ENCODE measurements around the gene FAM89B.

Gene FAM89B

DNA sequence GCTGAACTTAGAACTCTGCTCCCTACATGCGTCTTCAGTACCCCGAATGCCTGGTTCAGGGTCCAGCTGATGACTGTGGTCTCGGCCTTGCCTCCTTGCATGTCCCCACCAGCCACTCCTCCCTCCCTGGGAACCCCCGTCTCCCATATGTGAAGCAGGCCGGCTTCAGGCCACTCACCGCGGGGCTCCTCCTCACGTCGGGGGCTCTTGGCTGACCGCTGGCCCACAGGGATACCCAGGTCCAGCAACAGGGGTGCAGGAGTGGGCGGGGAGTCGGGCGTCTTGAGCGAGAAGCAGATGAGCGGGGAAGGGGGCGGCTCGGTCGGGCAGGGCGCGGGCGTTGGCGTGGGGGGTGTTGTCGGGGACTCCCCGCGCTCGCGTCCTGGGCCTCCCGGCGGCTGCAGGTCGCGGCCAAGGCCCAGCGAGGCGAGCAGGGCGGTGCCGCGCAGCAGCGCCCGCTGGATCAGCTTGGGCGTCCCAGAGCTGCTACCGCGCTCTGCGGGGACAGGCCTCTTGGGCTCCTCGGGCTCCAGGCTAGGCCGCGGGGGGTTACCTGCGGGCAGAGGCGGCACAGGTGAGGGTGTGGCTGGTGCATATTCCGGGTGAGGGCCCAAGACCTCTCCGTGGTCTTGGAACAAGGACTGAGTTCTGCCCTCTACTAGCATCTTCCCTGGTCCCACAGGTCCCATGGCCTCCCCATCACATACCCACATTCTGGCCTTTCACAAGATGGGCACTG is 27.0 kb downstream of the FAM89B start:
- no peak overlapping the region for H3K9ac ChIP-seq (ENCODE audit: low read length)
- H3K4me3 ChIP-seq (ENCODE audit: low read length): no peak overlapping the region
- H3K27ac ChIP-seq (ENCODE audit: low read length): no peak overlapping the region
- H3K27me3 ChIP-seq (ENCODE audit: control insufficient read depth, insufficient read depth, low read length): peaks cover under 1% of the 10 kb centered on the region
- H3K9me3 ChIP-seq (ENCODE audit: control insufficient read depth, low read depth, low read length): no peaks in the 10 kb centered on the region
- peaks cover 5% of the 10 kb centered on the region for H3K36me3 ChIP-seq (ENCODE audit: control insufficient read depth, low read depth, low read length)
- no peaks in the 10 kb centered on the region for H3K4me1 ChIP-seq (ENCODE audit: control insufficient read depth, low read depth, low read length)

DNA sequence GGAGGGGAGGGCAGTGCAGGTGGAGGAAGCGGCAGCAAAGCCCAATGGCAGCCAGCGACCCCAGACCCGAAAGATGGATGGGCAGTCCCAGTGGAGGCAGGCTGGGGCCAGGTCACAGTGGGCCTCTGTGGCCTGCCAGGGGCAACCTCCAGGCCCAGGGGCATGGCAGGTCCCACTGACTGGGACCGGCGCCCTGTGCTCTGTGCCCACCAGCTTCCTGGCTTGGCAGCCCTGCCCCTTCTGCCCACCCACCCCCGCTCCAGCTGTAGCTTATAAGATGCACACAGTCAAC is 27.6 kb downstream of the FAM89B start:
- Histone ChIP-seq H3K27me3 (ENCODE audit: control insufficient read depth, insufficient read depth, low read length) (no peaks in the 10 kb centered on the region), H3K27ac (ENCODE audit: low read length) (no peak overlapping the region), H3K9ac (ENCODE audit: low read length) (no peak overlapping the region), H3K4me3 (ENCODE audit: low read length) (no peak overlapping the region), H3K4me1 (ENCODE audit: control insufficient read depth, low read depth, low read length) (no peaks in the 10 kb centered on the region), H3K9me3 (ENCODE audit: control insufficient read depth, low read depth, low read length) (no peaks in the 10 kb centered on the region), H3K36me3 (ENCODE audit: control insufficient read depth, low read depth, low read length) (peaks cover 7% of the 10 kb centered on the region)

DNA sequence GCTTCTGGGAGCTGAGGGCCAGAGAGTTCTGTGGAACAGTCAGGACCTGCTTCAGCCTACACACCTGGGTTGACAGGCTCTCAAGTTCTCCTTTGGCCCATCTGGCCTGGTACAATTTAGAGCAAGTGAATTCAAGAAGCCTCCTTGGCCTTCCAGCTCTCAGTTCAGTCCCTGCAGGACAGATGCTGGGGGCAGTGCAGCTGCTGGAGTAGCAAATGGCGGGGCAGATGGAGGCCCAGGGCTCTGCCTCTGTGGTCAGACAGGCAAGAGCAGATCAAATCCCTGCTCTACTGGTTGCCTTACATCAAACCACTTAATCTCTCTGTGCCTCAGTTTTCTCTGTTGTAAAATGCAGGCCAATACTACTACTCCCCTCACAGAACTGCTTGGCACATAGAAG is 31.9 kb downstream of the FAM89B start:
- Histone ChIP-seq H3K9me3 (ENCODE audit: control insufficient read depth, low read depth, low read length) (no peaks in the 10 kb centered on the region), H3K9ac (ENCODE audit: low read length) (no peak overlapping the region), H3K36me3 (ENCODE audit: control insufficient read depth, low read depth, low read length) (peaks cover 18% of the 10 kb centered on the region), H3K27ac (ENCODE audit: low read length) (no peak overlapping the region), H3K27me3 (ENCODE audit: control insufficient read depth, insufficient read depth, low read length) (no peaks in the 10 kb centered on the region), H3K4me1 (ENCODE audit: control insufficient read depth, low read depth, low read length) (peaks cover 13% of the 10 kb centered on the region), H3K4me3 (ENCODE audit: low read length) (no peak overlapping the region)

GRCh38 chr11:65606876-65607613 is 34.7 kb downstream of the FAM89B start:
- Histone ChIP-seq H3K4me3 (ENCODE audit: low read length) (peak overlapping the region; percentile 55), H3K27me3 (ENCODE audit: control insufficient read depth, insufficient read depth, low read length) (no peaks in the 10 kb centered on the region), H3K9me3 (ENCODE audit: control insufficient read depth, low read depth, low read length) (no peaks in the 10 kb centered on the region), H3K9ac (ENCODE audit: low read length) (no peak overlapping the region), H3K27ac (ENCODE audit: low read length) (no peak overlapping the region), H3K4me1 (ENCODE audit: control insufficient read depth, low read depth, low read length) (peaks cover 13% of the 10 kb centered on the region), H3K36me3 (ENCODE audit: control insufficient read depth, low read depth, low read length) (peaks cover 18% of the 10 kb centered on the region)

DNA sequence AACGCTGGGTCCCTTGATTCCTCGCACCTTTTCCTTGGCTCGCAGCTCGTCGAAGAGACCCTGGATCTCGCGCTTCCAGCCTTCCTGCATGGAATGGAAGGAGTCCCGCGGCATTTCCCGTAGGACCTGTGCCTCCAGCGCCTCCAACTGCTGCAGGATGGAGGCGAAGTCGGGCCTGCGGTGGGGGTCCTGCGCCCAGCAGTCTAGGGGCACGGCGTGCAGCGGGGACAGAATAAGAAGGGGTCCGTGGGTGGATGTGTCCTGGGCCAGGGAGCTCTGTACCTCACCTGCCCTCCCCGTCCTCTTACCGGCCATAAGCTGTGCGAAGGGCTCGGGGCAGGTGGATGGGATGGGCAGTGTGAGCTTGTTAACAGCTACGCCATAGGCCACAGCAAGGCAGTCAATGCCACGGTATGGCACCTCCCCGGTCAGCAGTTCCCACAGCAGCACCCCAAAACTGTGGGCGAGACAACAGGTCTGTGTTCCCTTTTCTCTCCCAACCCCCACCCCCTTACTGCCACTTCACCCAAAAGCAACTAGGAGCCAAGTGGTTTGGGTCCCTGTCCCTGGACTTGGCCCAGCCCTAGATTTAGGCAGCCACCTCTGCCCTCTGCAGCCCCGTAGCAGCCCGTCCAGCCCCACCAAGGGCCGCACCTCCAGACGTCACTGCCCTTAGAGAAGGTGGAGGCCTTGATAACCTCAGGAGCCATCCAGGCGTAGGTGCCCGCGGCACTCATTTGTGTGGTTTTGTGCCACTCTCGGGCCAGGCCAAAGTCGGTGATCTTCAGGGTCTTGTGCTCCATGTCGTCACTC is 35.5 kb downstream of the FAM89B start:
- peaks cover 13% of the 10 kb centered on the region for H3K4me1 ChIP-seq (ENCODE audit: control insufficient read depth, low read depth, low read length)
- no peak overlapping the region for H3K27ac ChIP-seq (ENCODE audit: low read length)
- no peaks in the 10 kb centered on the region for H3K27me3 ChIP-seq (ENCODE audit: control insufficient read depth, insufficient read depth, low read length)
- H3K9me3 ChIP-seq (ENCODE audit: control insufficient read depth, low read depth, low read length): no peaks in the 10 kb centered on the region
- H3K36me3 ChIP-seq (ENCODE audit: control insufficient read depth, low read depth, low read length): peaks cover 18% of the 10 kb centered on the region
- peak overlapping the region; percentile 55 for H3K4me3 ChIP-seq (ENCODE audit: low read length)
- H3K9ac ChIP-seq (ENCODE audit: low read length): no peak overlapping the region

DNA sequence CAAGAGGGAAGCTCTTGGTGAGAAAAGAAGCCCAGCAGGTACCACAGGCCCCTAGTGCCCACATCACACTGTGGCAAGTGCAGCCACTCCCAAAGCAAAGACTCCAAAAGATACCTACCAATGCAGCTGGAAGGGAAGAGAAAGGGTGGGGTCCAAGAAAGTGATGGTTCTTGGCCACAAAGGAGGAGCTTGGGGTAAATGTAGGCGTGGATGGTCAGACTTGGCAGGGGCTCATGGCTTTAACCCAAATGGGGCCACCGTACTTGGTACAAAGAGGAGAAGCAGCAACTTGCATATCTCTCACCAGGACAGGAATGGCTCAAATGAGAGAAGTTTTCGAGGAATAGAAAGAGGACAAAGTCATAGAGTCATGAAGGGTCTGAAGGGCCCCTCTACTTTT is 36.9 kb downstream of the FAM89B start:
- no peak overlapping the region for H3K9ac ChIP-seq (ENCODE audit: low read length)
- no peaks in the 10 kb centered on the region for H3K9me3 ChIP-seq (ENCODE audit: control insufficient read depth, low read depth, low read length)
- no peak overlapping the region for H3K4me3 ChIP-seq (ENCODE audit: low read length)
- H3K27me3 ChIP-seq (ENCODE audit: control insufficient read depth, insufficient read depth, low read length): no peaks in the 10 kb centered on the region
- H3K27ac ChIP-seq (ENCODE audit: low read length): no peak overlapping the region
- H3K36me3 ChIP-seq (ENCODE audit: control insufficient read depth, low read depth, low read length): peaks cover 15% of the 10 kb centered on the region
- H3K4me1 ChIP-seq (ENCODE audit: control insufficient read depth, low read depth, low read length): peaks cover 13% of the 10 kb centered on the region

DNA sequence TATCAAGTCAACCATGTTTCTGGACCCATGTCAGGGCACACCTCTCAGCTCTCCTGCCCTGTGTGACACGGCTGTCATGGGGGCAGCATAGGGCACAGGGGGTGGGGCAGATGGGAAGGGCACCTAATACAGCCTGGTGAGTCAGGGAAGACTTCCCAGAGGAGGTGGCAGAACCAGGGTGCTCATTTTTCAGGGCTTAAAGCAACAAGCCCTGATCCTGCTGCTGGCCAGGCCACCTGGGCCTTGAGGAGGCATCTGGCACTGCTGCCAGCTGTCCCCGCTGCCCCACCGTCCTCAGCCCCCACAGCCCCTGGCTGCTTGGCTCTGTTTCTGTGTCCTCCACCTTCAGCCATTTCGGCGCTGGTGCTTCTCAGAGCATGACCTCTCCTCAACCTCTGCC is 37.3 kb downstream of the FAM89B start:
- no peak overlapping the region for H3K27ac ChIP-seq (ENCODE audit: low read length)
- no peaks in the 10 kb centered on the region for H3K9me3 ChIP-seq (ENCODE audit: control insufficient read depth, low read depth, low read length)
- H3K4me3 ChIP-seq (ENCODE audit: low read length): no peak overlapping the region
- peaks cover 13% of the 10 kb centered on the region for H3K4me1 ChIP-seq (ENCODE audit: control insufficient read depth, low read depth, low read length)
- H3K36me3 ChIP-seq (ENCODE audit: control insufficient read depth, low read depth, low read length): peaks cover 12% of the 10 kb centered on the region
- no peak overlapping the region for H3K9ac ChIP-seq (ENCODE audit: low read length)
- H3K27me3 ChIP-seq (ENCODE audit: control insufficient read depth, insufficient read depth, low read length): no peaks in the 10 kb centered on the region

- H3K36me3 ChIP-seq (ENCODE audit: control insufficient read depth, low read depth, low read length): peaks cover 5% of the 10 kb centered on the region
- H3K4me1 ChIP-seq (ENCODE audit: control insufficient read depth, low read depth, low read length): peaks cover 13% of the 10 kb centered on the region
- no peak overlapping the region for H3K4me3 ChIP-seq (ENCODE audit: low read length)
- no peak overlapping the region for H3K27ac ChIP-seq (ENCODE audit: low read length)
- no peak overlapping the region for H3K9ac ChIP-seq (ENCODE audit: low read length)
- no peaks in the 10 kb centered on the region for H3K9me3 ChIP-seq (ENCODE audit: control insufficient read depth, low read depth, low read length)
- no peaks in the 10 kb centered on the region for H3K27me3 ChIP-seq (ENCODE audit: control insufficient read depth, insufficient read depth, low read length)
Measured at GRCh38 chr11:65610404-65610803, 38.1 kb downstream of the FAM89B start.

GRCh38 chr11:65611028-65611757 is 38.9 kb downstream of the FAM89B start:
- Histone ChIP-seq H3K27ac (ENCODE audit: low read length) (no peak overlapping the region), H3K4me1 (ENCODE audit: control insufficient read depth, low read depth, low read length) (peaks cover 13% of the 10 kb centered on the region), H3K36me3 (ENCODE audit: control insufficient read depth, low read depth, low read length) (no peaks in the 10 kb centered on the region), H3K9me3 (ENCODE audit: control insufficient read depth, low read depth, low read length) (no peaks in the 10 kb centered on the region), H3K4me3 (ENCODE audit: low read length) (no peak overlapping the region), H3K9ac (ENCODE audit: low read length) (no peak overlapping the region), H3K27me3 (ENCODE audit: control insufficient read depth, insufficient read depth, low read length) (no peaks in the 10 kb centered on the region)

GRCh38 chr11:65611758-65612603 is 39.6 kb downstream of the FAM89B start:
- H3K27ac ChIP-seq (ENCODE audit: low read length): no peak overlapping the region
- H3K4me1 ChIP-seq (ENCODE audit: control insufficient read depth, low read depth, low read length): peaks cover 9% of the 10 kb centered on the region
- H3K36me3 ChIP-seq (ENCODE audit: control insufficient read depth, low read depth, low read length): no peaks in the 10 kb centered on the region

More at GRCh38 chr11:65611758-65612603, 39.6 kb downstream of the FAM89B start:
- H3K9me3 ChIP-seq (ENCODE audit: control insufficient read depth, low read depth, low read length): no peaks in the 10 kb centered on the region
- no peaks in the 10 kb centered on the region for H3K27me3 ChIP-seq (ENCODE audit: control insufficient read depth, insufficient read depth, low read length)
- H3K4me3 ChIP-seq (ENCODE audit: low read length): no peak overlapping the region
- no peak overlapping the region for H3K9ac ChIP-seq (ENCODE audit: low read length)

Measured in iPS-18a (cell line).